Measurements from ENCODE around the gene QRSL1. TPM values are rescaled to one million over a fixed set of nuclear protein-coding genes. Genes with fewer than 3 reads are reported as not detected.

The QRSL1 gene
- total RNA-seq, 2 experiments from 2014 or later, result 13.2 to 13.9 TPM

DNA sequence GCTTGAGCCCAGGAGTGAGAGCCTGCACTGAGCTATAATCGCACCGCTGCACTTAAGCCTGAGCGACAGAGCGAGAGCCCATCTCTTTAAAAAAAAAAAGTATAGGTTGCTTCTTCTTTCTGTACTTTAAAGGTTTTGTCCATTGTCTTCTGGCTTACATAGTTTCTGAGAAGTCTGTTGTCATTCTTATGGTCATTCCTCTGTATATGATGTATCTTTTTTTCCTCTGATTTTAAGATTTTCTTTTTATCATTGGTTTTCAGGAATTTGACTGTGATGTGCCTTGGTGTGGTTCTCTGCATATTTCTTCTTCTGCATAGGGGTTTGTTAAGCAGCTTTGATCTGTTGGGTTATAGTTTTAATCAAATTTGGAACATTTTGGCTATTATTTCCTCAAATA, 29.1 kb downstream of the QRSL1 start:
- H3K4me1 Mint-ChIP-seq (ENCODE audit: low read depth), result no peaks in the 10 kb centered on the region
- intact Hi-C loops (cut with micrococcal nuclease), result no loop called here

DNA sequence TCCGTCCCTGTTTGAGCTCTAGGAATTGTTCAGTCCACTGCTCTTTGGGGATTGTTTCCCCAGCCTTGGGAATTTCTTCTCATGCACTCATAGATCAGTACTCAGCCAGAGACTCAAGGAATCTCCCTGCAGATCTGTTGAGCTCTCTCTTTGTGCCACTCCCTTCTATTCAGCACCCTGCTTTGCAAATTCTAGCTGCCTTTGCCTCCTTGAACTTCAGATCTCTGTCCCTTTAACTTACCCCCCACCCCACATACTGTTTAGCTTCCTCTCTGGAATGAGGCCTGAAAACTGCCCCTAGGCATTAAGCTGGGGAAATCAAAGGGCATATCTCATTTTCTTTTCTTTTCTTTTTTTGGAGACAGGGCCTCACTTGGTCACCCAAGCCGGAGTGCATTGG, 30.5 kb downstream of the QRSL1 start:
- POLR2A ChIA-PET, result no interaction called here
- no peaks in the 10 kb centered on the region for H3K27me3 Mint-ChIP-seq
- H3K27ac Mint-ChIP-seq, result no peak overlapping the region
- peaks cover 13% of the 10 kb centered on the region for H3K9me3 Mint-ChIP-seq
- intact Hi-C loops (cut with micrococcal nuclease), result no loop called here
- CTCF ChIA-PET, result no interaction called here
- H3K4me1 Mint-ChIP-seq (ENCODE audit: low read depth), result peaks cover 2% of the 10 kb centered on the region
- no peak overlapping the region for H3K4me3 Mint-ChIP-seq
- peaks cover 60% of the 10 kb centered on the region for H3K36me3 Mint-ChIP-seq
- no peak for DNase-seq

More for the DNA sequence above, 29.1 kb downstream of the QRSL1 start:
- Mint-ChIP-seq H3K9me3 (peaks cover 13% of the 10 kb centered on the region), H3K4me3 (no peak overlapping the region), H3K27me3 (no peaks in the 10 kb centered on the region), H3K27ac (no peak overlapping the region), H3K36me3 (peaks cover 64% of the 10 kb centered on the region)
- DNase-seq, result no peak
- ChIA-PET POLR2A (no interaction called here), CTCF (no interaction called here)

DNA sequence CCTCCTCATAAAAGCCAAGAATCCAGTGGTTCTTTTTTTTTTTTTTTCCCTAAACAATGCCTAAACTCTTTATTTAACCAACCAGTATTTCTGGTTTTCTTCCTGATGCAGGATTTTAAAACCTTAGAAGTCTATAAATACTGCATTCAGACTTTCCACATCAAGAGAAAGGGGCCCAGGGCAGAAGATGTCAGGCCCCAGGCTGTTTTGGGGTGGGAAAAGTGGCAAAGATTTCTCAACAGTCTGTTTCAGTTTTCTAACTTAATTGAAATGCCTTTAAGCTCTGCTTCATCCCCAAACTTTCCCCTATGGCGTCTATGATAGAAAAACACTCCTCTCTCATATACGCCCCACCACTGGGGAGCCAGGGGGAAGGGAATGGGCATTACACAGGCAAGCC, 33.1 kb downstream of the QRSL1 start:
- CTCF ChIA-PET, result interaction anchor here (1.0 kb wide), 1 partner anchor 317 kb away, joined by 3 read pairs; no protein-coding TSS in a partner anchor
- no peak overlapping the region for H3K4me3 Mint-ChIP-seq
- peaks cover 10% of the 10 kb centered on the region for H3K9me3 Mint-ChIP-seq
- intact Hi-C loops (cut with micrococcal nuclease), result no loop called here
- H3K4me1 Mint-ChIP-seq (ENCODE audit: low read depth), result peaks cover 2% of the 10 kb centered on the region
- H3K36me3 Mint-ChIP-seq, result peaks cover 50% of the 10 kb centered on the region
- no peak overlapping the region for H3K27ac Mint-ChIP-seq
- no peak for DNase-seq
- POLR2A ChIA-PET, result no interaction called here
- no peaks in the 10 kb centered on the region for H3K27me3 Mint-ChIP-seq

DNA sequence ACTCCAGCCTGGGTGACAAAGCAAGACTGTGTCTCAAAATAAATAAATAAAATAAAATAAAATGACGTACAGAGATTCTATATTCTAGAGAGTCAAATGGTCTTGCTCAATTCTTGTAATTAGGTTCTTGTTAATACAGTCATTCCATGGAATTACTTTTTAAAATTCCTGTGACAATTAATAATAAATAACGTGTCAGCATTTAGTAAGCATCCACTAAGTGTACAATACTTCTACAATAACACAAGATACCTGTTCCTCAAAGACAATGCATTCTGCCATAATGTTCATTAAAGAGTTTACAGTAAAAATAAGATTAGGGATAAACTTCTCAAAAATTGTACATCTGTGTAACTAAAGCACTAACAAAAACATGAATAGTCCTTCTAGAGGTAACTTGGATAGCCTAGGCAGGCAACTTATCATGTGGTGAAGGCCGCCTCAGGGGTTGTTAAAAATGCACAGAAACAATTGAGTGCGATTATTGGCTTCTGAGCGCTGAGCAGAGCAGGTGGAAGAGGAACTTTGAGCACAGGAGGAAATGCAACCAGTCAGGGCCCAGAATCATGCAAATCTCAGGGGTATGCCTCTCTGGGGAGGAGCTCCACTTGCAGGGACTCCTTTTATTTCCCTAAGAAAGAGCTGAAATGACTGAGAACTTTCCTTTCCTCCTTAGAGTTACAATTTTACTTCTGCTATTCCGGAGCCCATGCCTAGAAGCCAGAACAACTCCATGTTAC, 37.1 kb downstream of the QRSL1 start:
- no peaks in the 10 kb centered on the region for H3K27me3 Mint-ChIP-seq
- peaks cover 2% of the 10 kb centered on the region for H3K4me1 Mint-ChIP-seq (ENCODE audit: low read depth)
- no peak overlapping the region for H3K4me3 Mint-ChIP-seq
- peaks cover 20% of the 10 kb centered on the region for H3K36me3 Mint-ChIP-seq
- no peak overlapping the region for H3K27ac Mint-ChIP-seq
- DNase-seq, result no peak
- POLR2A ChIA-PET, result no interaction called here
- CTCF ChIA-PET, result no interaction called here
- intact Hi-C loops (cut with micrococcal nuclease), result no loop called here
- no peaks in the 10 kb centered on the region for H3K9me3 Mint-ChIP-seq

DNA sequence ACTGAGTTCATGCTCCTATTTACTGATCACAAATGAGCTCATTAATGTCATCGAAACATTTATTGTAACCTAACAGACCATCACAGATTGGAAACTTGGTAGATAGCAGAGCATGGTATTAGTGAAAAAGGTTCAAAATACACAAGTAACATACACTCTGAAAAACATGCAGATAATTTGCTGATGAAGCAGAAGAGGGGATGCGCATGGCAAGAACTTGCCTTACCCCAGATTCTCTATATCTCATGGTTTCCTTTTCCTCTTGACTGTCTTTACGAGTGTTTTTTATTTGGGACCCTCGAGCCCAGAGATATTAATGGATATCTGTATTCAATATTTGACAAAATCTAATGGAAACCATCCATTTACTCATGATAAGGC, 37.6 kb downstream of the QRSL1 start:
- no peak for DNase-seq
- Mint-ChIP-seq H3K4me1 (ENCODE audit: low read depth) (peaks cover 2% of the 10 kb centered on the region), H3K27me3 (no peaks in the 10 kb centered on the region), H3K4me3 (no peak overlapping the region), H3K27ac (no peak overlapping the region), H3K9me3 (no peaks in the 10 kb centered on the region), H3K36me3 (peaks cover 19% of the 10 kb centered on the region)
- intact Hi-C loops (cut with micrococcal nuclease), result no loop called here
- POLR2A ChIA-PET, result no interaction called here
- CTCF ChIA-PET, result no interaction called here

DNA sequence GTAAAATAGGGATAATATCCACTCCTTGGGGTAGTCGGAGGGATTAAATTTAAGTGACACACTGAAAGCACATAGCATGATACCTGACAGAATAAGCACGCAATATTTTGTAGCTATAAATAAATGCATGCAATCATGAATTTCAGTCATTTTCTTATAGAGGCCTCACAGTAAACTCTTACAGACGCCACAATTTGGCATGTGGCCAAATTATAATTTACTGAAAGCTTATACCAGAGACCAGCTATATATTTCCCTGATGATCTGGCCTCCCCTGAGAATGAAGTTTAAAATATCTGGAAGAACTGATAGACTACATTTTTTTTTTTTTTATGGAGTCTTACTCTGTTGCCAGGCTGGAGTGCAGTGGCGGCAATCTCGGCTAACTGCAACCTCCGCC, 40.9 kb downstream of the QRSL1 start:
- H3K36me3 Mint-ChIP-seq, result peaks cover 6% of the 10 kb centered on the region
- H3K27ac Mint-ChIP-seq, result no peak overlapping the region
- ChIA-PET CTCF (interaction anchor here (0.5 kb wide), 1 partner anchor 368 kb away, joined by 3 read pairs; no protein-coding TSS in a partner anchor), POLR2A (interaction anchor here (0.6 kb wide), 1 partner anchor 407 kb away, joined by 3 read pairs; no protein-coding TSS in a partner anchor)
- no peaks in the 10 kb centered on the region for H3K27me3 Mint-ChIP-seq
- H3K9me3 Mint-ChIP-seq, result no peaks in the 10 kb centered on the region
- no peak overlapping the region for H3K4me3 Mint-ChIP-seq
- no peaks in the 10 kb centered on the region for H3K4me1 Mint-ChIP-seq (ENCODE audit: low read depth)
- intact Hi-C loops (cut with micrococcal nuclease), result no loop called here
- no peak for DNase-seq

DNA sequence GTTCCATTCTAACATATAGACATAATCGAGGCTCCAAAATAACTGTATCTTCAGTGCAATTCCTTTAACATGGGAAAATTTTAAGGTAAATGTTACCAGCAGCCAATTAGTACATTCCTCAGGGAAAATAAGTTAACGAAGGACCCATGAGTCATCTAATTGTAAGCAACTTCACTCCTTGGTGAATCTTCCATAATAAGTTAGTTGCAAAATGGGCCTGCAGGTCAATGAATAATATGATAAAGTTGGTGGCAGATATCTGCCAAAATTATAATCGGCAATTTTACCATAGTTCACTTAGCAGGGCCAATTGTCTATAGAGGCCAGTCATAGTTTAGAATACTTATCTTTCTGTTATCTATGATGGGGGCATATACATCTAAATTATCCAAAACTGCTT, 42.3 kb downstream of the QRSL1 start:
- H3K9me3 Mint-ChIP-seq, result no peaks in the 10 kb centered on the region
- ChIA-PET CTCF (no interaction called here), POLR2A (no interaction called here)
- H3K36me3 Mint-ChIP-seq, result peaks cover 3% of the 10 kb centered on the region
- intact Hi-C loops (cut with micrococcal nuclease), result no loop called here
- H3K27me3 Mint-ChIP-seq, result no peaks in the 10 kb centered on the region
- no peak for DNase-seq
- no peak overlapping the region for H3K27ac Mint-ChIP-seq
- no peak overlapping the region for H3K4me3 Mint-ChIP-seq
- no peaks in the 10 kb centered on the region for H3K4me1 Mint-ChIP-seq (ENCODE audit: low read depth)

DNA sequence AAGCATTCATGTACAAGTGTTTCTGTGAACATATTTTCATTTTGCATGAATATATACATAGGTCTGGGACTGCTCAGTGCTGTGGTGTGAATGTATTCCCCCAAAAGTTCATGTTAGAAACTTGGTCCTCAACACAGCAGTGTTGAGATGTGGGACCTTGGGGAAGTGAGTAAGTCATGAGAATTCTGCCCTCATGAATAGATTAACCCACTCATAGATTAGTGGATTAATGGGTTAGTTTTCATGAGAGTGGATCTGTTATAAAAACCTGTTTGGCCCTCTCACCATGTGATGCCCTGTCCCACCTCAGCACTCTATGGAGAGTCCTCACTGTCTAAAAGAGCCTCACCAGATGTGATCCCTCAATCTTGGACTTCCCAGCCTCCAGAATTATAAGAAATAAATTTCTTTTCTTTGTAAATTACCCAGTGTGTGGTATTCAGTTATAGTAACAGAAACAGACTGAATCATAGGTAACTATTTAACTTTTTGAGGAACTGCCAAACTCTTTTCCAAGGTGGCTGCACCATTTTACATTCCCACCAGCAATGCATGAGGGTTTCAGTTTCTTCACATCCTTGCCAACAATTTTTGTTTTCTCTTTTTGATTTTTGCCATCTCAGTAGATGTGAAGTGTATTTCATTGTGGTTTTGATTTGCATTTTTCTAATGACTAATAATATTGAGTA, 45.3 kb downstream of the QRSL1 start:
- H3K9me3 Mint-ChIP-seq, result no peaks in the 10 kb centered on the region
- no peaks in the 10 kb centered on the region for H3K4me1 Mint-ChIP-seq (ENCODE audit: low read depth)
- POLR2A ChIA-PET, result no interaction called here
- H3K27ac Mint-ChIP-seq, result no peak overlapping the region
- H3K27me3 Mint-ChIP-seq, result no peaks in the 10 kb centered on the region
- intact Hi-C loops (cut with micrococcal nuclease), result no loop called here
- no peak for DNase-seq
- no peak overlapping the region for H3K4me3 Mint-ChIP-seq
- no peaks in the 10 kb centered on the region for H3K36me3 Mint-ChIP-seq
- CTCF ChIA-PET, result no interaction called here

DNA sequence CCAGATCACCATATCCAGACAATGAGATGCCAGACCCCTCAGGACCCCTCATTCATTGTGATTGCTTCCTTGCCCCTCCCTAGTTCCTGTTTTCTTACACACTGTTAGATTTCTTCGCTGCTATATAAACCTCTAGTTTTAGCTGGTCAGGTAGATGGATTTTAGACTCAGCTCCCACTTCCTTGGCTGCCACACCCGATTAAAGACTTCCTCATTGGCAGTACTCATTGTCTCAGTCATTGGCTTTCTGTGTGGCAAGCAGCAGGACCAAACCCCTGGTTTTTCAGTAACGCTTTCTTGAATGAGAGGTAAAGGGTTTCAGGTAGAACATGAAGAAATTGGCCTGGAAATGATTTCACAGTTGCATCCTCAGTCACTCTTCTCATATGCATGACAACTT, 47.9 kb downstream of the QRSL1 start:
- ChIA-PET POLR2A (no interaction called here), CTCF (no interaction called here)
- no peak for DNase-seq
- H3K36me3 Mint-ChIP-seq, result no peaks in the 10 kb centered on the region
- H3K9me3 Mint-ChIP-seq, result no peaks in the 10 kb centered on the region
- no peaks in the 10 kb centered on the region for H3K27me3 Mint-ChIP-seq
- intact Hi-C loops (cut with micrococcal nuclease), result no loop called here
- H3K27ac Mint-ChIP-seq, result no peak overlapping the region
- H3K4me1 Mint-ChIP-seq (ENCODE audit: low read depth), result no peaks in the 10 kb centered on the region
- H3K4me3 Mint-ChIP-seq, result no peak overlapping the region

DNA sequence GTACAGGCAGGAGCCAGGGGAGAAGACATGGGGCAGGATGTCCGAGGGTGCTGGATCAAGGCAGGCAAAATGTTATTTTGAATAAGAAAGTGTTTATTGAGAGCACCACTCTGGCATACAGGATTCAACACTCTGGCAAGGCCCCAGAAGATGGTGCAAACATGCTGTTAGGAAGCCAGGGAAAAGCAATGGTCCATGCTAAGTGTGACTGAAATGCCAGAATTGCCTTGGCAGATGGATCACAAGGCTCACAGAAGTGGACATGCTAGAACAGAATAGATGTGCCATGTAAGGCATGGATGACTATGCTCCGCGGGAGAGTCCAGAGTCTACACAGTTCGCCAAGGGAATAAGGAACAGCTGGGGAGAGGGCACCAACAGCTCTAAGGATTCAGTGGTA, 54.6 kb downstream of the QRSL1 start:
- Mint-ChIP-seq H3K27ac (no peak overlapping the region), H3K27me3 (no peaks in the 10 kb centered on the region), H3K9me3 (no peaks in the 10 kb centered on the region), H3K4me1 (ENCODE audit: low read depth) (no peaks in the 10 kb centered on the region), H3K4me3 (no peak overlapping the region), H3K36me3 (no peaks in the 10 kb centered on the region)
- POLR2A ChIA-PET, result no interaction called here
- DNase-seq, result no peak
- intact Hi-C loops (cut with micrococcal nuclease), result no loop called here
- CTCF ChIA-PET, result no interaction called here

DNA sequence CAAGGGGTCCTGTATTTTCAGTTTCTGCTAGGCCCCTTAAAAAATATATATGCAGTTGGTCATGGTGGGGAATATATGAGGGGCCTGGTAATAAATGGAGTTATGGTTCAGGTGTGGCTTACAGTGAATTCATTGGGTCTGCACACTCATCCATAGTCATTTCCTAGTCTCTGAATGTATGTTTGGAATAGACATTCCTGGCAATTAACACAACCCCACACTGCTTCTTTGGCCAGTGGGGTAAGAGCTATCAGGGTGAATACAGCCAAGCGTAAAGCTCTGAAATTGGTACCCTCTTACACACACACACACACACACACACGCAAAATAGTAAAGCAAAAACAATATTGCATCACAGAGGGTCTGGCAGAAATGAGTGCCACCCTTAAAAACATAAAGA, 56.5 kb downstream of the QRSL1 start:
- ChIA-PET POLR2A (no interaction called here), CTCF (no interaction called here)
- H3K27ac Mint-ChIP-seq, result no peak overlapping the region
- no peaks in the 10 kb centered on the region for H3K27me3 Mint-ChIP-seq
- intact Hi-C loops (cut with micrococcal nuclease), result no loop called here
- DNase-seq, result no peak
- H3K9me3 Mint-ChIP-seq, result no peaks in the 10 kb centered on the region
- H3K4me3 Mint-ChIP-seq, result no peak overlapping the region
- no peaks in the 10 kb centered on the region for H3K4me1 Mint-ChIP-seq (ENCODE audit: low read depth)
- H3K36me3 Mint-ChIP-seq, result no peaks in the 10 kb centered on the region

DNA sequence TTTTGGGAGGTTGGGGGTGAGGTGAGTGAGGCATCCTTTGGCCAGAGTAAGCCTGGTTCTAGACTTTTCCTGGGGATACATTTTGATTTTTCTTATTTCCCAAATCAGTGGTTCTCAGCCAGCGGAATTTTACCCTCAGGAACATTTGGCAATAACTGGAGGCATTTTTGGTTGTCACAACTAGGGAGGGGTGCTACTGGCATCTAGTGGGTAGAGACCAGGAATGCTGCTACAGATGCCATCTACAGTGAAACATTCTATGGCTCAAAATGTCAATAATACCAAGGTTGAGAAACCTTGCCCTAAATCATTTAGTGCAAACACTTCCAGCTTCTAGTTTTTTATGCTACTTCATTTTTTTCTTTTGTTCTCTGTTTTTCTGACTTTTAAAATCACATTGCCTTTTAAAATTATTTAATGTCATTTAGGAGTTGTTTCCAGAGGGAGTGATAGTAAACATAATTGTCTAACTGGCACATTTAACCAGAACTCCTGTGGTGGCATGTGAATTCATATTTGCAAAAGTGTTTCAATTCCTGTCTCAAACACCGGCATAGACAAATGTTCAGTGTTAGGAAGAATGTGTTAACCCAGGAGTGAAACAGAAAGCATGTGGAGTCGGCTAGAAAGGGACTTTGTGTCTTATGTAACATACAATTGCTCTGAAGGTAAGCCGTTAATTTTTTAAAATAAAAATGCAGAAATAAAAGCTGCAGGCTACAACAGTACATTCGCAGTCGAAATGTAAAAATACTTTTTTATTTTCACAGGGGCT, 59.0 kb downstream of the QRSL1 start:
- ChIA-PET POLR2A (no interaction called here), CTCF (no interaction called here)
- DNase-seq, result no peak
- H3K4me3 Mint-ChIP-seq, result no peak overlapping the region
- H3K27ac Mint-ChIP-seq, result no peak overlapping the region
- intact Hi-C loops (cut with micrococcal nuclease), result no loop called here
- no peaks in the 10 kb centered on the region for H3K36me3 Mint-ChIP-seq
- no peaks in the 10 kb centered on the region for H3K4me1 Mint-ChIP-seq (ENCODE audit: low read depth)
- H3K27me3 Mint-ChIP-seq, result peaks cover 3% of the 10 kb centered on the region
- no peaks in the 10 kb centered on the region for H3K9me3 Mint-ChIP-seq

Measured in activated CD4-positive, alpha-beta memory T cell treated with anti-CD3 and anti-CD28 coated beads for 36 hours (primary cell).